GM21717 (cell line): Measurements from ENCODE around the gene TMEM59L.

Experiments
- ATAC-seq: cut with Tn5 transposase; IDR thresholded peaks from one replicate; pipeline ENCODE4 v1.9.1; 2021; ENCODE audit warnings: mild to moderate bottlenecking, moderate library complexity; ENCODE audit not compliant: unreplicated experiment

Gene TMEM59L

GRCh38 chr19:18636183-18636968, 23.7 kb downstream of the TMEM59L start:
- peak; percentile 70 for ATAC-seq

GRCh38 chr19:18636969-18637629, 24.4 kb downstream of the TMEM59L start, which contains the start of gene KLHL26:
Gene KLHL26, plus strand, starts transcription at chr19:18637028. Its CDS starts 27 bp downstream, at chr19:18637055.
- ATAC-seq: no peak

GRCh38 chr19:18637673-18638630, 25.3 kb downstream of the TMEM59L start:
- ATAC-seq: no peak

GRCh38 chr19:18639706-18640243, 27.1 kb downstream of the TMEM59L start:
- no peak for ATAC-seq

GRCh38 chr19:18644196-18645034, 31.7 kb downstream of the TMEM59L start:
- ATAC-seq: no peak

GRCh38 chr19:18645035-18645511, 32.4 kb downstream of the TMEM59L start:
- ATAC-seq: no peak

- no peak for ATAC-seq
These were observed 34.1 kb downstream of the TMEM59L start for GRCh38 chr19:18646535-18647370.

GRCh38 chr19:18647371-18647767, 34.7 kb downstream of the TMEM59L start:
- no peak for ATAC-seq

- no peak for ATAC-seq
These were observed 35.1 kb downstream of the TMEM59L start for GRCh38 chr19:18647807-18648206.

GRCh38 chr19:18648973-18649315, 36.3 kb downstream of the TMEM59L start:
- ATAC-seq: no peak

GRCh38 chr19:18649371-18650020, 36.8 kb downstream of the TMEM59L start:
- ATAC-seq: no peak

GRCh38 chr19:18650021-18650390, 37.3 kb downstream of the TMEM59L start:
- no peak for ATAC-seq

GRCh38 chr19:18650468-18651041, 37.9 kb downstream of the TMEM59L start:
- ATAC-seq: no peak

- ATAC-seq: no peak
These were observed 38.6 kb downstream of the TMEM59L start for GRCh38 chr19:18651300-18651699.

GRCh38 chr19:18651733-18652132, 39.1 kb downstream of the TMEM59L start:
- ATAC-seq: no peak

- no peak for ATAC-seq
These were observed 41.2 kb downstream of the TMEM59L start for GRCh38 chr19:18653853-18654252.

GRCh38 chr19:18654469-18654868, 41.8 kb downstream of the TMEM59L start:
- no peak for ATAC-seq

- no peak for ATAC-seq
These were observed 42.6 kb downstream of the TMEM59L start for GRCh38 chr19:18655173-18655844.
